Activated B cell treated with CpG ODN at 0.5 μM for 24 hours (primary cell): ENCODE results near the gene PRKAB2. TPM values are rescaled to one million over a fixed set of nuclear protein-coding genes. Genes with fewer than 3 reads are reported as not detected.
"Not testable (repeated sequence)": the region's sequence is repeated elsewhere in the genome, so short reads cannot be mapped to it uniquely, and the experiment has no call there.

Experiments
- ATAC-seq: fragments of 200-7000 bp; cut with Tn5 transposase; one replicate; pipeline ENCODE4 v1.10.0; 2021; ENCODE audit warnings: low read depth, mild to moderate bottlenecking, moderate library complexity
- CTCF ChIA-PET: fragments of 350-600 bp; sonication (Branson Sonifier 250); formaldehyde crosslinking; loops from one replicate; lab custom pipeline; 2021; ENCODE audit warnings: antibody characterized with exemption; lab: Charles Lee
- POLR2A ChIA-PET: fragments of 350-600 bp; sonication (Branson Sonifier 250); formaldehyde crosslinking; loops from one replicate; lab custom pipeline; 2021; ENCODE audit warnings: antibody characterized with exemption; lab: Charles Lee
- DNase-seq: peaks from one replicate; pipeline ENCODE4 v3.0.0; 2022
- H3K27ac Mint-ChIP-seq: one replicate; pipeline ENCODE4 v1.8.0; 2020; ENCODE audit warnings: mixed read lengths
- H3K27me3 Mint-ChIP-seq: one replicate; pipeline ENCODE4 v1.8.0; 2021; ENCODE audit warnings: mixed read lengths
- H3K36me3 Mint-ChIP-seq: one replicate; pipeline ENCODE4 v1.8.0; 2021; ENCODE audit warnings: low read depth, mixed read lengths
- H3K4me1 Mint-ChIP-seq: one replicate; pipeline ENCODE4 v1.8.0; 2021; ENCODE audit warnings: mixed read lengths
- H3K4me3 Mint-ChIP-seq: one replicate; pipeline ENCODE4 v1.8.0; 2020; ENCODE audit warnings: mild to moderate bottlenecking, mixed read lengths
- H3K9me3 Mint-ChIP-seq: one replicate; pipeline ENCODE4 v1.8.0; 2020; ENCODE audit warnings: mixed read lengths
- intact Hi-C: fragments of 100-400 bp; cut with micrococcal nuclease; formaldehyde crosslinking; loops from one replicate; pipeline ENCODE4 v1.15.1; 2024
- total RNA-seq: library from RNA; stranded (reverse); gene quantifications from 2 replicates; pipeline ENCODE4 v1.2.3, GENCODE V29; 2022
- TF ChIP-seq, protein P1 (sequence below): fragments of 200-600 bp; IDR thresholded peaks from one replicate; pipeline ENCODE4 v1.8.0; 2022; ENCODE audit warnings: antibody characterized with exemption, mild to moderate bottlenecking

PRKAB2 gene
- total RNA-seq, 1 donor from 2014 or later, result 9.8 TPM

DNA sequence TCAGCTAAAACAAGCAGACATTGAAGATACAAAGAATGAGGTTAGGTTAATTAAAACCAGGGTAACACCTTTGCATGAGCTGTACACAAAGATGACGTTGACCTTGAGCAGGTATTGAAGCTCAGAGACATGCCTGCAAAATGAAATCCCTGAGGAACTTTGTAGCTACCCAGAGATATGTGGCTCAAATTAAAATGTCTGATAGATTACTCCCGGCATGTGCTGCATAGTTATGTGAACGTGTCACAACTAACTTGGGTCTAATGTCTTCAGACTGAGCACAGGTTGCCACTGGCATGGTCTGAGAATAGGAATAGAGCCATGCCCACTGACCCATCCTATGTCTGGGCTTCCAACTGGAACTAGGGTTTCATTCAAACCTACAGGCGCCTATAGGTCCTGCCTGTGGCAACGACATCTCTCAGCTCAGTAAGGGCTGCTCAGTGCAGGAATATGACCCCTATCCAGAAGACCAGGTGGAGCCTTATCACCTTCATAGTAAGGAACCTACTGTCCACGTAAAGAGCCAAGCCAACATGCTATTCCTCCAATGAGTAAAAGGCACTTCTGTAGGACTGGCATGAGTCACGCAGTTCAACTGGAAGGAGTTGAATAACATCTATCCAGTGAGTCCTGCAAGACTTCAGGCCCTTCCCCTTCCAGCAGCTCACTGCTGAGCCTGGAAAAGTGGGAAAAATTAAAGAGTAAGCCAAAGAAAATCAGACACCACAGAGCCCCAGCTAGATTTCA, 60.7 kb downstream of the PRKAB2 start:
- DNase-seq (no peak), ATAC-seq (no peak)
- Mint-ChIP-seq H3K36me3 (no peaks in the 10 kb centered on the region), H3K27me3 (peaks cover 21% of the 10 kb centered on the region), H3K4me1 (no peaks in the 10 kb centered on the region), H3K9me3 (no peaks in the 10 kb centered on the region), H3K27ac (no peak overlapping the region), H3K4me3 (no peak overlapping the region)
- CTCF ChIA-PET, result no interaction called here
- POLR2A ChIA-PET, result no interaction called here
- TF ChIP-seq, protein P1, sequence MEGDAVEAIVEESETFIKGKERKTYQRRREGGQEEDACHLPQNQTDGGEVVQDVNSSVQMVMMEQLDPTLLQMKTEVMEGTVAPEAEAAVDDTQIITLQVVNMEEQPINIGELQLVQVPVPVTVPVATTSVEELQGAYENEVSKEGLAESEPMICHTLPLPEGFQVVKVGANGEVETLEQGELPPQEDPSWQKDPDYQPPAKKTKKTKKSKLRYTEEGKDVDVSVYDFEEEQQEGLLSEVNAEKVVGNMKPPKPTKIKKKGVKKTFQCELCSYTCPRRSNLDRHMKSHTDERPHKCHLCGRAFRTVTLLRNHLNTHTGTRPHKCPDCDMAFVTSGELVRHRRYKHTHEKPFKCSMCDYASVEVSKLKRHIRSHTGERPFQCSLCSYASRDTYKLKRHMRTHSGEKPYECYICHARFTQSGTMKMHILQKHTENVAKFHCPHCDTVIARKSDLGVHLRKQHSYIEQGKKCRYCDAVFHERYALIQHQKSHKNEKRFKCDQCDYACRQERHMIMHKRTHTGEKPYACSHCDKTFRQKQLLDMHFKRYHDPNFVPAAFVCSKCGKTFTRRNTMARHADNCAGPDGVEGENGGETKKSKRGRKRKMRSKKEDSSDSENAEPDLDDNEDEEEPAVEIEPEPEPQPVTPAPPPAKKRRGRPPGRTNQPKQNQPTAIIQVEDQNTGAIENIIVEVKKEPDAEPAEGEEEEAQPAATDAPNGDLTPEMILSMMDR, result no peak
- intact Hi-C loops, result no loop called here

DNA sequence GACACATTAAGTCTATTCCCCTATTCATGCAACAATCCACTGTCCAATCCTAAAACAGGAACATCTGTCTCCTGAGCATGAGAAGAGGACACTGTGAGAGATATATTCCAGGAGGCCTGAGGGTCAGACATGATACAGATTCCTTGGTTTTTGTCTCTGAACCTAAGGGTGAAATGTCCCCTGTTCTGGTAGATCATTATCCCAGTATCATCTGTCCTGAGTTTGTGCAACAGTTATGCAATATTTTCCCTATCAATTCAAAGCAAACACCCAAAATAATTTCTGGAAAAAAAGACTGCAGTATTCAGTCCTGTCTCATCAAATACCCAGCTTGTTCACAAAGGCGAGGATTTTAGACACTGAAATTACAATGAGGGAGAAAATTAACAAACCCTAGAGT, 61.4 kb downstream of the PRKAB2 start:
- Mint-ChIP-seq H3K9me3 (no peaks in the 10 kb centered on the region), H3K27ac (no peak overlapping the region), H3K4me1 (no peaks in the 10 kb centered on the region), H3K36me3 (no peaks in the 10 kb centered on the region), H3K4me3 (no peak overlapping the region), H3K27me3 (peaks cover 21% of the 10 kb centered on the region)
- intact Hi-C loops, result no loop called here
- TF ChIP-seq, protein P1, result no peak
- CTCF ChIA-PET, result no interaction called here
- no peak for ATAC-seq
- POLR2A ChIA-PET, result no interaction called here
- no peak for DNase-seq

DNA sequence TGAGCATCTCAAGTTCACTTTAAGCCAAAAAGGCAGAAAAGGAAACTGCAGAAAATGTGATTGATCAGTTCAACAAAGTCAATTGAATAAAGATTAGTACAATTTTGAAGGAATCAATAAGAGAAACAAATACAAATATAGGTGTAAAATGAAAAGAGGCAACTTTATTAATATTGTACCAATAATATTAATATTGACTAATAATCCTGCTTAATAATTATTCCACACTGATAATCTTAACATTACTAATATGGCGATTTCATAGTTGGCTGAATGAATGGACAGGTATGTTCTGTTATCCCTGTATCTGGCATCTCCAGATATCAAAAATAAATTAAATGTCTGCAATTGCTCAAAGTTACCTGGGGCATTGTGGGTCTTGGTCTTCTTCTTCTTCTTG, 61.8 kb downstream of the PRKAB2 start:
- POLR2A ChIA-PET, result no interaction called here
- intact Hi-C loops, result no loop called here
- TF ChIP-seq, protein P1, result no peak
- ATAC-seq, result no peak
- peaks cover 21% of the 10 kb centered on the region for H3K27me3 Mint-ChIP-seq
- CTCF ChIA-PET, result no interaction called here
- DNase-seq, result no peak
- H3K36me3 Mint-ChIP-seq, result no peaks in the 10 kb centered on the region
- no peak overlapping the region for H3K27ac Mint-ChIP-seq
- no peaks in the 10 kb centered on the region for H3K9me3 Mint-ChIP-seq
- no peaks in the 10 kb centered on the region for H3K4me1 Mint-ChIP-seq
- no peak overlapping the region for H3K4me3 Mint-ChIP-seq

DNA sequence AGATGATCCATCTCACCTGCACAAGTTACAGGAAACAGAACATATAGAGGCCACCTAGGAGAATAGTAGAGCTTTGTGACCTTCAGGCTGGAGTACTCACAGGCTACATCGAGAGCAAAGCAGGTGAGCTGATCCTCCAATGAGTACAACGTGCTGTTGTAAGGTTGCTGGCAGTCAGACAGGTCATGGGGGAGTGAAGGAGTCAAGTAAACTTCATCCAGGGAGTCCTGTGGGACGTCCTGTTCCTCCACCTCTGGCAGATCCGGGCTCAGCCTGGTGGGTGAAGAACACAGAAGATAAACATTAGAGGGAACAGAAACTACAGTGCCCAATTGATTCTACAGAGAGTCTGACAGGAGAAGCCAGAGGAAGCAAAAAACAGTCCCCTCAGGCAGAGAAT, 62.5 kb downstream of the PRKAB2 start:
- H3K36me3 Mint-ChIP-seq, result no peaks in the 10 kb centered on the region
- intact Hi-C loops, result no loop called here
- H3K27ac Mint-ChIP-seq, result no peak overlapping the region
- H3K4me3 Mint-ChIP-seq, result no peak overlapping the region
- DNase-seq, result no peak
- no peaks in the 10 kb centered on the region for H3K4me1 Mint-ChIP-seq
- no peaks in the 10 kb centered on the region for H3K9me3 Mint-ChIP-seq
- ChIA-PET POLR2A (no interaction called here), CTCF (no interaction called here)
- H3K27me3 Mint-ChIP-seq, result peaks cover 21% of the 10 kb centered on the region
- no peak for ATAC-seq
- TF ChIP-seq, protein P1, result no peak

DNA sequence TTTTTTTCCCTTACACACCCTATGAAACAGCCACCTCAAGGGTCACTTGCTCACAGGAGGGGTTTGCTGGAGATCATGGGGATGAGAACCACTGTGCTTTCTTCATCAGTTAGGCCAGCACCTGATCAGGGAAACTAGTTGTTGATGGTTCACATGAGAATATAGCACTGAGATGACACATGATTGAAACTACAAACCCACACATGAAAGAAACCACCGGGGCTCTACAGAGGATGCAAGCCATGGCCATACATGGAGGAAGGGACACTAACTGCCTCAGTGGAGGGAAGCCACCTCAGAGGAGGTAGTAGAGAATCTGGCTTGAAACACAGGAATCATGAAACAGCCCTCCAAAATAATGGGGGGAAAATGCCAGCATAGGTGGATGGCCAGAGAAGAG, 63.2 kb downstream of the PRKAB2 start:
- H3K36me3 Mint-ChIP-seq, result no peaks in the 10 kb centered on the region

DNA sequence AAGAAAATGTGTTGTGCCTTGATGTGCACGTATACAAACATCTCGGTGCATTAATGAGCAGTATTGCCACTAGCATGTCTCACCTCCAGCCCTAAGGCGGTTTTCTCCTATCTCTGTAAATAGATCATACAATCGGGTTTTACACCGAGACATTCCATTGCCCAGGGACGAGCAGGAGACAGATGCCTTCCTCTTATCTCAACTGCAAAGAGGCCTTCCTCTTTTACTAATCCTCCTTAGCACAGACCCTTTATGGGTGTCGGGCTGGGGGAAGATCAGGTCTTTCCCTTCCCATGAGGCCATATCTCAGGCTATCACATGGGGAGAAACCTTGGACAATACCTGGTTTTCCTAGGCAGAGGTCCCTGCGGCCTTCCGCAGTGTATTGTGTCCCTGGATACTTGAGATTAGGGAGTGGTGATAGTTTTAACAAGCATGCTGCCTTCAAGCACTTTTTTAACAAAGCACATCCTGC, 65.8 kb downstream of the PRKAB2 start:
- H3K27me3 Mint-ChIP-seq, result peaks cover 21% of the 10 kb centered on the region
- ATAC-seq, CTCF ChIA-PET, H3K4me3 Mint-ChIP-seq, H3K9me3 Mint-ChIP-seq, POLR2A ChIA-PET, H3K4me1 Mint-ChIP-seq, DNase-seq, intact Hi-C loops, H3K36me3 Mint-ChIP-seq, H3K27ac Mint-ChIP-seq: not testable (repeated sequence)

More for the DNA sequence above, 63.2 kb downstream of the PRKAB2 start:
- Mint-ChIP-seq H3K9me3 (no peaks in the 10 kb centered on the region), H3K4me3 (no peak overlapping the region), H3K27ac (no peak overlapping the region), H3K27me3 (peaks cover 21% of the 10 kb centered on the region), H3K4me1 (no peaks in the 10 kb centered on the region)
- TF ChIP-seq, protein P1, result no peak
- ATAC-seq (no peak), DNase-seq (no peak)
- POLR2A ChIA-PET, result no interaction called here
- CTCF ChIA-PET, result no interaction called here
- intact Hi-C loops, result no loop called here
